PC-3 (cell line): ENCODE data around the gene SULT1E1.

Experiments used
- EZH2 ChIP-seq: fragments of 300-600 bp; sonication (generic); IDR thresholded peaks from one replicate; pipeline ENCODE4 v1.6.1; 2017; ENCODE audit warnings: antibody characterized with exemption, mild to moderate bottlenecking, low read length; ENCODE audit not compliant: unreplicated experiment
- EZH2phosphoT487 ChIP-seq: fragments of 300-600 bp; sonication (generic); IDR thresholded peaks from 2 replicates; pipeline ENCODE4 v1.6.1; 2018; ENCODE audit warnings: mild to moderate bottlenecking, antibody characterized with exemption, low read length, borderline replicate concordance
- TF ChIP-seq, protein P1 (sequence below): fragments of 300-600 bp; sonication (generic); conservative IDR thresholded peaks from 2 replicates; pipeline ENCODE4 v1.5.1; 2017; ENCODE audit warnings: antibody characterized with exemption, low read depth, mild to moderate bottlenecking, low read length

- TF ChIP-seq, protein P1, sequence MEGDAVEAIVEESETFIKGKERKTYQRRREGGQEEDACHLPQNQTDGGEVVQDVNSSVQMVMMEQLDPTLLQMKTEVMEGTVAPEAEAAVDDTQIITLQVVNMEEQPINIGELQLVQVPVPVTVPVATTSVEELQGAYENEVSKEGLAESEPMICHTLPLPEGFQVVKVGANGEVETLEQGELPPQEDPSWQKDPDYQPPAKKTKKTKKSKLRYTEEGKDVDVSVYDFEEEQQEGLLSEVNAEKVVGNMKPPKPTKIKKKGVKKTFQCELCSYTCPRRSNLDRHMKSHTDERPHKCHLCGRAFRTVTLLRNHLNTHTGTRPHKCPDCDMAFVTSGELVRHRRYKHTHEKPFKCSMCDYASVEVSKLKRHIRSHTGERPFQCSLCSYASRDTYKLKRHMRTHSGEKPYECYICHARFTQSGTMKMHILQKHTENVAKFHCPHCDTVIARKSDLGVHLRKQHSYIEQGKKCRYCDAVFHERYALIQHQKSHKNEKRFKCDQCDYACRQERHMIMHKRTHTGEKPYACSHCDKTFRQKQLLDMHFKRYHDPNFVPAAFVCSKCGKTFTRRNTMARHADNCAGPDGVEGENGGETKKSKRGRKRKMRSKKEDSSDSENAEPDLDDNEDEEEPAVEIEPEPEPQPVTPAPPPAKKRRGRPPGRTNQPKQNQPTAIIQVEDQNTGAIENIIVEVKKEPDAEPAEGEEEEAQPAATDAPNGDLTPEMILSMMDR = no peak
- TF ChIP-seq EZH2 = no peak
- TF ChIP-seq EZH2phosphoT487 = no peak
Measured at GRCh38 chr4:69811166-69811565, 48.8 kb downstream of the SULT1E1 start.
